NCI-H146 (cell line): ENCODE data around the gene ARHGAP26.
"Not testable (repeated sequence)": the region's sequence is repeated elsewhere in the genome, so short reads cannot be mapped to it uniquely, and the experiment has no call there.

Experiments
- DNase-seq: peaks from one replicate; lab custom pipeline; 2025; lab: John Stamatoyannopoulos, UW

Gene ARHGAP26

GRCh38 chr5:142930395-142931110 is 160.4 kb downstream of the ARHGAP26 start:
- no peak for DNase-seq

GRCh38 chr5:142931896-142932686 is 161.9 kb downstream of the ARHGAP26 start:
- no peak for DNase-seq

DNA sequence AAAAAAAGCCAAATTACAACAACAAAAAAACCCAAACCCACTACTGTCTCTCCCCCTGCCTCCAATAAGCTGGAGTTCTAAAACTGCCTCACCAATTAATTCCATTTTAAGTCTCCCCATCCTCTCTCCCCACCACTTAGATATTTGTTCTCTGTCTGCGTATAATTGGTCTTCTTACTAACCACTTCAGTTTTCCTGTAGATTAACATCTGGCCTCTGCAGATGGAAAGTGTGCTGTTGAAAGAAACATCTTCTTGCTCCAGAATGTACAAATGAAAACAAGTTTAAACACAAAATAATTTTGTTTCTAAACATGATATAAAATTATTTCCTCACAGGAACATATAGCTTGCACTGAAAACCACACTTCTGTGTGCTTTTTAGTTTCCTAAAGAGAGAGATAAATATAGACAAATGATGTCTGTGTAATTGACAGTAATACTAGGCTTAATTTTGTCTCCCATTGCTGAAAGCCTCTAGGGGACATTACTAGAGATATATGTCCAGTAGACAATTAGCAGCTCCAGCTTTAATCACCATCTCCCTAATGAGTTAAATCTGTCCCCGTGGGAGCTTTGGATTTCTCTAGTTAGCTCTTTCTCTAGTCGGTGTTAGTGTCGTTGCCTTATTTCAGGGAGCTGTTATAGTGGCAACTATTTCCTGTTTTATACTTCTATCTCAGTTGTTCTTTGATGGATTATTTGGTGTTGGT is 164.0 kb downstream of the ARHGAP26 start:
- DNase-seq, result no peak

- DNase-seq, result no peak
Observed at GRCh38 chr5:142935014-142935413, 164.8 kb downstream of the ARHGAP26 start.

DNA sequence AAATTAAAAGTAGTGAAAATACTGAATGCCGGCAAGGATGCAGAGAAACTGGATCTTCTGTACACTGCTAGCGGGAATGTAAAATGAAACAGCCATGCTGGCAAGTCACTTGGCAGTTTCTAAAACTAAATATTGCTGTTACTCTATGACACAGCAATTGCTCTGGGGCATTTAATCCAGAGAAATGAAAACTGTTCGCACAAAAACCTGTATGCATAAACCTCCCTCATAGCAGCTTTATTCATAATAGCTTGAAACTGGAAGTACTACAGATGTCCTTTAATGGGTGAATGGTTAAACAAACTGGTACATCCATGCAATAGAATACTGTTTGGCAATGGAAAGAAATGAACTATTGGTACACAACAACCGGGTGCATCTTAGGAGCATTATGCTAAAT is 167.2 kb downstream of the ARHGAP26 start:
- DNase-seq, result no peak

- no peak for DNase-seq
Observed at GRCh38 chr5:142938266-142938880, 168.2 kb downstream of the ARHGAP26 start.

DNA sequence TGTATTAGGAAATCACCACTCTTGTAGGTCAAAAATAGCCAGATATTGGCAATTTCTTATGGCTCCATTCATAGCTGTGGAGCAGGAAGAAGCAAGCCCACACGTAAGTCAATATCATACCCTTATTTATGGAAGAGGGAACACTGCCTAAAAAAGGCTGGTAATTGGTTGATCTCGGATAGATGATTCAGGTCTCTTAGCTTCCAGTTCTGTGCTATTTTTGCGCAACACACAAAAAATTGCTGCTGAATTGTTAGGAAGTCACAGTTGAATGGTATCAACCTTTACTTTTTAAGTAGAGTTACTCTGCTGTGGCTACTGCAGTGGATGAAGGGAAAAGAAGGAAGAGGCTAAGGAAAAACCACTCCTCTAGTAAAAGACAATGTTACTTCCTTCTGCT is 168.8 kb downstream of the ARHGAP26 start:
- DNase-seq, result no peak

DNA sequence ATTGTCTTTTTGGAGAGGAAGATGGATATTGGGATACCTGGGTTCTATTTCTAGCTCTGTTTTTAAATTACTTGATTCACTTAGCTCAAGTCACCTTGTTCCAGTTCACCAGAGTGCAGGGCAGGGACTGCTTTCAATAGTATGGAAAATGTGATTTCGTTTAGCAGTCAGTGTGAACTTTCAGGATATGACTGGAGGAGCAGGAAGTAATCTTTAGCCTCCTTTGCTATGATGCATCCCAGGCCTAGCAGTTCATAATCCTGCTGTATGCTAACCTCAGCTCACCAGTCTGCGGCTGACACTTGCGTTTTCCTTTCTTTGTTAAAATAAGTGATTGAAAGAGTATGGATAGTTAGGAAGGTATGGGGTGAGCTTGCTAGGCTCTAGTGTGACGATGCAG is 169.7 kb downstream of the ARHGAP26 start:
- no peak for DNase-seq

DNA sequence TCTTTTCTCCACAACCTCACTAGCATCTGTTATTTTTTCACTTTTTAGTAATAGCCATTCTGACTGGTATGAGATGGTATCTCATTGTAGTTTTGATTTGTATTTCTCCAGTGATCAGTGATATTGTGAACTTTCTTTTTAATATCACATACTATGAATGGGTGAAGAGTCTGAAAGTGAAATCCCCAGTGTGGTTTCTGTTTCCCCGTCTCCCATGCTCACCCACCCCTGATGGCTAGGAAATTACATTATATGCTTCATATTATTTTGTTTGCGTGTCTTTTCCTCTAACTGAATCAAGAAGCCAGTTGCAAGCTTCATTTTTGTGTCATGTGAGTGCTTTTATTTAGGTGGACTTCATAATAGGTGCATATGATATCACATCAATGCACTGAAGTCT is 171.1 kb downstream of the ARHGAP26 start:
- no peak for DNase-seq

DNA sequence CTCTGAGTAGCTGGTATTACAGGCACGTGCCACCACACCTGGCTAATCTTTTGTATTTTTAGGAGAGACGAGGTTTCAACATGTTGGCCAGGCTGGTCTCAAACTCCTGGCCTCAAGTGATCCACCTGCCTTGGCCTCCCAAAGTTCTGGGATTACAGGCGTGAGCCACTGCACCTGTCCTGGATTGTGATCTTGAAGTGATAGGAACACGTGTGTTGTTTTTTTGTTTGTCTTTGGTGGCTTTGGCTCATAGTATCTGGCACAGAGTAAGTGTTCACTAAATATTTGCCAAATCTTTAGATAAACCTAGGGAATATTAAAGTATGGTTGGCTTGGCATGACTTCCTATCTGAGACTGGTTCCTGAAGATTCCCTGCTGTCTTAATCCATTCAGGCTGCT is 172.7 kb downstream of the ARHGAP26 start:
- DNase-seq, result no peak

DNA sequence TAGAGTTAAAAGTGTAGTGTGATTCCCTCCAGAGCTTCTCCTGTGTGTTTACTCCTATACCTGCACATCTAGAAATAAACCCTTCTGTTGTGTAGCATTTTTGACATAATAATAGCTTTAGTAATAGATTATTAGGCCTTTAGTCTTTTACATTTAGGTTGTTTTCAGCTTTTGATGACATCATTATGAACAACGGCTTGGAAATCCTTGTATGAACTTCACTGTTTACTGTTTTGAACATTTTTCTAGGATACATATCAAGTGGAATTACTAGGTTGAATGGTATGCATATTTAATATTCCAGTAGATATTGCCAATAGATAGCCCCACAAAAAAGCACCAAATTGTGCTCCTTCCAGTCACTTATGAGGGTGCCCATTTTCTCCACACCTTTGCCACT is 174.0 kb downstream of the ARHGAP26 start:
- DNase-seq, result no peak

- DNase-seq, result no peak
Observed at GRCh38 chr5:142945321-142945720, 175.1 kb downstream of the ARHGAP26 start.

- DNase-seq, result no peak
Observed at GRCh38 chr5:142945845-142946244, 175.7 kb downstream of the ARHGAP26 start.

- no peak for DNase-seq
Observed at GRCh38 chr5:142946547-142947426, 176.6 kb downstream of the ARHGAP26 start.

- DNase-seq, result no peak
Observed at GRCh38 chr5:142947427-142947709, 177.2 kb downstream of the ARHGAP26 start.

DNA sequence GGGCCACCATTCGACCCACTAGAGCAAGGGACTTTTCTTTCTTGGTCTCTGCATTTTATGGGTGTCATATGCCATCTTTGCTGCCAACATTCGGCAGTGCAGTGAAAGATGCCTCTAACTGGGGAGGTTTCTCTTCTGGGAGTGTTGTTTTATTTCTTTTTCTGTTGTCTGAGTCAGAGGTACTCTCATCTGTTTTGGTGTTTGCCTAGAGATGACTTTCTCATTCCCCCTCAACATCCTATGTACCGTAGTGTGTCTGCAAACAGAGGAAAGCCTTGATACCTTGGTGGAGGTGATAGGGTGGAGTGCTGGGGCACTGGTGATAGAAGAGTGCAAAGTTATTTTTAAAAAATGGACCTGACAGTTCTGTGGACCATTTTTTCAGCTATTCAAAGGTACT is 182.1 kb downstream of the ARHGAP26 start:
- DNase-seq, result no peak

- DNase-seq, result not testable (repeated sequence)
Observed at GRCh38 chr5:142952871-142953270, 182.7 kb downstream of the ARHGAP26 start.

DNA sequence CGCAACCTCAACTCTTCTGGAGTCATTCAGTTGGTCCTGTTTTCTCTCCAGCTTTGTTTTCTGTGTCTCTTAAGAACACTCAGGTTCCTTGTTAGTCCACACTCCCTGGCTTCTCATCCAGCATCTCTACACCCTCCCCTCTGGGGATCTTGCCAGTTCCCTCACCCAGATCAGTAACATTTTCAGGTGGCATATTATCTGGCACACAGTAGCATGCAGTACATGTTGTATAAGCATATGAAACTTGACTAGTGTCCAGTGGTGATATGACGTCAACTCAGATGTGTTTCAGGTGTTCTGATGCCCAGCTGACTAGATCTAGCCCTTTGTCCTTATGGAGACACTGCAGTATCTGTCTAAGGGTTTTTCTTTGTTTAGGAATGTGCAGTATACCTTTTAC is 184.3 kb downstream of the ARHGAP26 start:
- DNase-seq, result no peak

GRCh38 chr5:142955628-142956027 is 185.5 kb downstream of the ARHGAP26 start:
- no peak for DNase-seq

DNA sequence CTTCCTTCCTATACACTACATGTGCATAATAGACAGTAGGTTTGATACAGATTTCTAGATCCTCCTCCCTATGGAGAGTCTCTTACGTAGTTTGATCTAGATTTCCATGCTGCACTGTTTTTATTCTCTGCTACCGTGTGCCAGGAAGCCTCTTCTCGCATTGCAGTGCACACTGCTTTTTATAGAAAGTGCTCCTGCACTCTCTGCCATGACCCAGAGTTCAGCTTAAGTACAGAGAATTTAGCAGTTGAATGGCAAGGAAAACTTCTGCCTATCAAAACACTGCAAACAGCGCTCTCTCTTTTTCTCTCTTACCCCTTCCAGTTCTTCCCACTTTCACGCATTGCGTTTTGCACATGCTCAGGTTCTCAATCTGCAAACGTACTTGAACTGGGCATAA is 187.4 kb downstream of the ARHGAP26 start:
- DNase-seq, result no peak

GRCh38 chr5:142958944-142959682 is 188.9 kb downstream of the ARHGAP26 start:
- DNase-seq, result no peak
